Duodenal mucosa (tissue), 2 donors: Measurements from ENCODE around the gene NEMP2.

Source experiments
- H3K27ac ChIP-seq: one replicate; pipeline ENCODE4 v1.7.0; 2013; ENCODE audit warnings: low read depth, low read length
- H3K27me3 ChIP-seq, 2 donors: one replicate each; pipeline ENCODE4 v1.7.0; 2013; ENCODE audit warnings: low read length in 2 of 2, control low read depth in 1 of 2; ENCODE audit not compliant: insufficient read depth in 2 of 2, control insufficient read depth in 1 of 2
- H3K36me3 ChIP-seq, 2 donors: one replicate each; pipeline ENCODE4 v1.7.0; 2013; ENCODE audit warnings: low read length in 2 of 2, control low read depth in 1 of 2; ENCODE audit not compliant: insufficient read depth in 2 of 2, control insufficient read depth in 1 of 2
- H3K4me1 ChIP-seq, 2 donors: one replicate each; pipeline ENCODE4 v1.7.0; 2013; ENCODE audit warnings: low read length in 2 of 2, control low read depth in 1 of 2; ENCODE audit not compliant: insufficient read depth in 2 of 2, control insufficient read depth in 1 of 2
- H3K4me3 ChIP-seq, 2 donors: one replicate each; pipeline ENCODE4 v1.7.0; 2013; ENCODE audit warnings: low read length in 2 of 2, low read depth in 1 of 2
- H3K9ac ChIP-seq, 2 donors: one replicate each; pipeline ENCODE4 v1.7.0; 2013; ENCODE audit warnings: low read length in 2 of 2, low read depth in 1 of 2
- H3K9me3 ChIP-seq, 2 donors: one replicate each; pipeline ENCODE4 v1.7.0; 2013; ENCODE audit warnings: low read length in 2 of 2, control low read depth in 1 of 2; ENCODE audit not compliant: control insufficient read depth in 1 of 2

Gene NEMP2

GRCh38 chr2:190561094-190561493 is 26.6 kb upstream of the NEMP2 start:
- H3K36me3 ChIP-seq = no peaks in the 10 kb centered on the region
- H3K27ac ChIP-seq = no peak overlapping the region
- no peaks in the 10 kb centered on the region for H3K9me3 ChIP-seq
- no peaks in the 10 kb centered on the region for H3K27me3 ChIP-seq
- H3K4me1 ChIP-seq = peaks cover 6 to 13% of the 10 kb centered on the region in 2 donors
- no peak overlapping the region for H3K4me3 ChIP-seq
- no peak overlapping the region for H3K9ac ChIP-seq

- Histone ChIP-seq H3K4me3 (no peak overlapping the region), H3K27me3 (no peaks in the 10 kb centered on the region), H3K9me3 (no peaks in the 10 kb centered on the region), H3K9ac (no peak overlapping the region), H3K4me1 (no peaks in the 10 kb centered on the region), H3K27ac (no peak overlapping the region), H3K36me3 (no peaks in the 10 kb centered on the region)
These were observed 20.0 kb upstream of the NEMP2 start for GRCh38 chr2:190554357-190555006.

DNA sequence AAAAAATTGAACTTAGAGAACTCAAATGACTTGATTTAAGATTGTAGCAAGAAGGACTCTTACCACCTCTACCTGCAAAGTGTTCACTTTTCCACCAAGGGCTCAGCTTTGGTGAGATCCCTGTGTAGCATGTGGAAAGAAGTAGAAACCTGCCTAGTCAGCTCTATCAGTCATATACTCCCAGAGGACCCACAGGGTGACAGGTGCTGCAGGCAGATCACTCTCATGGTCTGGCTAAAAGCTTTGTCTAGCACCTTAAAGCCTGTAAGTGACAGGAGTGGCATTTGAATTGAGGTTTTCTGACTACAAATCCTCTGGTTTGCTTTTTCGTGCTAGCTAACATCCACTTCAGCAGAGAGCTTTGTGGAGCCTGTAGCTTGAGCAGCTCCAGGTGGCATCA is 18.7 kb upstream of the NEMP2 start:
- Histone ChIP-seq H3K4me1 (no peaks in the 10 kb centered on the region), H3K9ac (no peak overlapping the region), H3K36me3 (no peaks in the 10 kb centered on the region), H3K27ac (no peak overlapping the region), H3K9me3 (no peaks in the 10 kb centered on the region), H3K27me3 (no peaks in the 10 kb centered on the region), H3K4me3 (no peak overlapping the region)

DNA sequence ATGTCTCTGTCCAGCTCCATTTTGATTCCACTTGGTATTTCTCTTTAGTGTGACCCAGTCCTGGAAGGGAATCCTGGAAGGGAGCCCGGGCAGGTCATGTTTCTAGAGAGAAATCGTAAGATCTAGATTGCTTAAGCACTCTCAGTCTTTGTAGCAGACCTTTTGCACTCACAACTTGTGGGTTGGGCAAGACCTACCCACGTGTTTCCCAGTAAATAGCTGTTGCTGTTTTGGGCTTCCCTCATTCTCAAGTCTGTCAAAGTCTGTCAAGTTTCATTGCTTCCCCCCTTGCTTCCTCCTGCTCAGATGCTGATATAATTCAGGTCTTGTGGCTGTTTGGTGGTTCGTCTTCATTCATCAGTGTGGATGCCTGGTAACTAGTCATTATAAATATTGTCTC is 17.4 kb upstream of the NEMP2 start:
- Histone ChIP-seq H3K27ac (no peak overlapping the region), H3K36me3 (no peaks in the 10 kb centered on the region), H3K27me3 (no peaks in the 10 kb centered on the region), H3K9me3 (no peaks in the 10 kb centered on the region), H3K9ac (no peak overlapping the region), H3K4me3 (no peak overlapping the region), H3K4me1 (no peaks in the 10 kb centered on the region)

DNA sequence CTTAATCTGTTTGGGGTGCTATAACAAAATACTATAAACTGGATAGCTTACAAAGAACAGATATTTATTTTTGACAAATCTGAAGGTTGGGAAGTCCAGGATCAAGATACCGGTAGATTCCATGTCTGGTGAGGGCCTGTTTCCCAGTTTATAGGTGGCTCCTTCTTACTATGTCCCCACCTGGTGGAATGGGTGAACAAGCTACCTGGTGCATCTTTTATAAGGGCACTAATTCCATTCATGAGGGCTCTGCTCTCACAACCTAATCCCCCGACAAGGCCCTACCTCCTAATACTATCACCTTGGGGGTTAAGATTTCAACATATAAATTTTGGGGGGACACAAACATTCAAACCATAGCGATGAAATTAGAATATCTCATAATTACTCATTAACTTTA is 15.6 kb upstream of the NEMP2 start:
- Histone ChIP-seq H3K27me3 (no peaks in the 10 kb centered on the region), H3K9ac (no peak overlapping the region), H3K27ac (no peak overlapping the region), H3K9me3 (no peaks in the 10 kb centered on the region), H3K4me1 (no peaks in the 10 kb centered on the region), H3K36me3 (no peaks in the 10 kb centered on the region), H3K4me3 (no peak overlapping the region)

GRCh38 chr2:190547886-190548285 is 13.4 kb upstream of the NEMP2 start:
- Histone ChIP-seq H3K36me3 (no peaks in the 10 kb centered on the region), H3K9me3 (no peaks in the 10 kb centered on the region), H3K4me3 (no peak overlapping the region), H3K27me3 (no peaks in the 10 kb centered on the region), H3K4me1 (no peaks in the 10 kb centered on the region), H3K9ac (no peak overlapping the region), H3K27ac (no peak overlapping the region)

GRCh38 chr2:190546734-190547133 is 12.2 kb upstream of the NEMP2 start:
- Histone ChIP-seq H3K36me3 (no peaks in the 10 kb centered on the region), H3K4me1 (no peaks in the 10 kb centered on the region), H3K27ac (no peak overlapping the region), H3K9me3 (no peaks in the 10 kb centered on the region), H3K9ac (no peak overlapping the region), H3K4me3 (no peak overlapping the region), H3K27me3 (no peaks in the 10 kb centered on the region)

- Histone ChIP-seq H3K4me1 (no peaks in the 10 kb centered on the region), H3K4me3 (no peak overlapping the region), H3K27me3 (no peaks in the 10 kb centered on the region), H3K36me3 (no peaks in the 10 kb centered on the region), H3K9ac (no peak overlapping the region), H3K27ac (no peak overlapping the region), H3K9me3 (peaks cover under 1 to 2% of the 10 kb centered on the region in 2 donors)
These were observed 11.2 kb upstream of the NEMP2 start for GRCh38 chr2:190545555-190546385.

- Histone ChIP-seq H3K4me3 (no peak overlapping the region), H3K9ac (no peak overlapping the region), H3K27ac (no peak overlapping the region), H3K9me3 (peaks cover 7 to 9% of the 10 kb centered on the region in 2 donors), H3K27me3 (no peaks in the 10 kb centered on the region), H3K36me3 (no peaks in the 10 kb centered on the region), H3K4me1 (no peaks in the 10 kb centered on the region)
These were observed 10.6 kb upstream of the NEMP2 start for GRCh38 chr2:190545093-190545492.

GRCh38 chr2:190540048-190540447 is 5.5 kb upstream of the NEMP2 start:
- H3K4me1 ChIP-seq = no peaks in the 10 kb centered on the region
- H3K27ac ChIP-seq = no peak overlapping the region
- peaks cover 10 to 27% of the 10 kb centered on the region in 2 donors for H3K9me3 ChIP-seq
- no peak overlapping the region for H3K9ac ChIP-seq
- no peaks in the 10 kb centered on the region for H3K36me3 ChIP-seq
- no peaks in the 10 kb centered on the region for H3K27me3 ChIP-seq
- H3K4me3 ChIP-seq = no peak overlapping the region
